Measurements from ENCODE around the gene PLAU.

DNA sequence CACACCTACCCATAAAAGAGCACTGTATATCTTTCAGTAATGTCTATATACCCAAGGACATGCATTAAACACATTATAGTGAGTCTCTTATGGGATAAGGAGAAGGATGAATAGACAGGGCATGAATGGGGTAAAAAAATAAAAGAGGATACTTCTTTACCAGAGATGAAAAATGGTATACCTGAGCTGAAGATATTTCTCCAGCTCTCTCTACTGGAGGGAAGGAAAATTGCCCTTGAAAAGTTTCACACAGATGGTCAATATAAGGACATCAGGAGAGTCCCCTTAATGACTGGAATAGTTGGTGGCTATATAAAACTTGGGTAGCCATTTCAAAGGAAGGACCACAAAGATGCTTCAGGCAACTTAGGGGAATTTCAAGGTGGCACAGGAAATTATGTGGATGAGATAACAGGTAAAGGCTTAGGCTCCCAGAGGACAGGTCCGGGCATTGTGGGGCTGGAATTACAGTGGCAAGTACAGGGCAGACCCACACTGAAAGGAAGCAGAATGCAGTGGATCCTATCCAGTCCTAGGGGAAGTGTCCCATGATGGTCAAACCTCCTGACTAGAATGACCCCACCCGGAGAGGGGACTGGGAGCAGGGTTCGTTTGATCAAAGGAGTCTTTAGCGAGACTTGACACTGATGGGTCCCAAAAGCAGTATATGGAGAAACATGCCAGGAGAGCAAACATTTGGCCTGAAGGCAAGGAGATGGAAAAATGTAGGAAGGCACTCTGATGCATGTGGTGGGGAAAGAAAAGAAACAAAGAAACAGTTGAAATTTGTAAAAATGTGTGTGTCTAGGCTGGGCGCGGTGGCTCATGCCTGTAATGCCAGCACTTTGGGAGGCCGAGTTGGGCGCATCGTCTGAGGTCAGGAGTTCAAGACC, 35.6 kb downstream of the PLAU start:
- TF ChIP-seq, protein P1, sequence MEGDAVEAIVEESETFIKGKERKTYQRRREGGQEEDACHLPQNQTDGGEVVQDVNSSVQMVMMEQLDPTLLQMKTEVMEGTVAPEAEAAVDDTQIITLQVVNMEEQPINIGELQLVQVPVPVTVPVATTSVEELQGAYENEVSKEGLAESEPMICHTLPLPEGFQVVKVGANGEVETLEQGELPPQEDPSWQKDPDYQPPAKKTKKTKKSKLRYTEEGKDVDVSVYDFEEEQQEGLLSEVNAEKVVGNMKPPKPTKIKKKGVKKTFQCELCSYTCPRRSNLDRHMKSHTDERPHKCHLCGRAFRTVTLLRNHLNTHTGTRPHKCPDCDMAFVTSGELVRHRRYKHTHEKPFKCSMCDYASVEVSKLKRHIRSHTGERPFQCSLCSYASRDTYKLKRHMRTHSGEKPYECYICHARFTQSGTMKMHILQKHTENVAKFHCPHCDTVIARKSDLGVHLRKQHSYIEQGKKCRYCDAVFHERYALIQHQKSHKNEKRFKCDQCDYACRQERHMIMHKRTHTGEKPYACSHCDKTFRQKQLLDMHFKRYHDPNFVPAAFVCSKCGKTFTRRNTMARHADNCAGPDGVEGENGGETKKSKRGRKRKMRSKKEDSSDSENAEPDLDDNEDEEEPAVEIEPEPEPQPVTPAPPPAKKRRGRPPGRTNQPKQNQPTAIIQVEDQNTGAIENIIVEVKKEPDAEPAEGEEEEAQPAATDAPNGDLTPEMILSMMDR (IDR thresholded peaks at IDR 0.05), result no peak
- TF ChIP-seq POLR2AphosphoS5 (IDR thresholded peaks at IDR 0.05), result no peak
- TF ChIP-seq EP300 (IDR thresholded peaks at IDR 0.05), result no peak
- no peak for TF ChIP-seq POLR2A (IDR thresholded peaks at IDR 0.05)

Data from upper lobe of left lung (tissue), 4 donors.